GM13977 (cell line): ENCODE results near the gene CNTNAP2.

ENCODE experiments used
- DNase-seq: peaks from one replicate; pipeline ENCODE4 v3.0.0; 2012; ENCODE audit warnings: low spot score
- in situ Hi-C: fragments of 300-500 bp; cut with MboI; formaldehyde crosslinking; loops from one replicate; pipeline ENCODE4 v1.12.0; 2022; ENCODE audit warnings: low sequenced_read_pairs, low pct_unique_long_range_greater_than_20kb, mixed read lengths, inconsistent platforms; ENCODE audit not compliant: unreplicated experiment
- TF ChIP-seq, protein P1 (sequence below): IDR thresholded peaks from 2 replicates; pipeline ENCODE4 v1.5.1; 2012; ENCODE audit warnings: mild to moderate bottlenecking, control low read depth; ENCODE audit not compliant: insufficient read depth; ENCODE audit errors: extremely low read depth, missing control alignments

The CNTNAP2 gene

DNA sequence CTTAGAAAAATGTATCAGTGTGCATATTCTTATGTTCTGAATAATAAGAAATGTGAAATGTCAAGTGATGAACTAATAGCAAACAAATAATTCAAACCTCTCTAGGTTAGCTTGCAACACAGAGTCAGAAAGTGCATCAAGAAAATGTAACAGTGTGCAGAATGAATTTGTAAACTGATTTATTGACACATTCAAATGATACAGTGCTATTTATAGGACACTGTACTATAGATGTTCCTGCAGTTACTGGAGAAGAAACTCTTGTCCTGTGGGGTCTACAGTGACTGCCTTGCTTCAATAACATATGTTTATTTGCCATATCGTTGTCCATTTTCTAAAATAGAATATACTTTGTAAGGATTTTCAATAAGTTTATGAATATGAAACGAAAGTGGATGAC is 639.0 kb downstream of the CNTNAP2 start:
- DNase-seq = no peak
- in situ Hi-C loops = no loop called here
- TF ChIP-seq, protein P1, sequence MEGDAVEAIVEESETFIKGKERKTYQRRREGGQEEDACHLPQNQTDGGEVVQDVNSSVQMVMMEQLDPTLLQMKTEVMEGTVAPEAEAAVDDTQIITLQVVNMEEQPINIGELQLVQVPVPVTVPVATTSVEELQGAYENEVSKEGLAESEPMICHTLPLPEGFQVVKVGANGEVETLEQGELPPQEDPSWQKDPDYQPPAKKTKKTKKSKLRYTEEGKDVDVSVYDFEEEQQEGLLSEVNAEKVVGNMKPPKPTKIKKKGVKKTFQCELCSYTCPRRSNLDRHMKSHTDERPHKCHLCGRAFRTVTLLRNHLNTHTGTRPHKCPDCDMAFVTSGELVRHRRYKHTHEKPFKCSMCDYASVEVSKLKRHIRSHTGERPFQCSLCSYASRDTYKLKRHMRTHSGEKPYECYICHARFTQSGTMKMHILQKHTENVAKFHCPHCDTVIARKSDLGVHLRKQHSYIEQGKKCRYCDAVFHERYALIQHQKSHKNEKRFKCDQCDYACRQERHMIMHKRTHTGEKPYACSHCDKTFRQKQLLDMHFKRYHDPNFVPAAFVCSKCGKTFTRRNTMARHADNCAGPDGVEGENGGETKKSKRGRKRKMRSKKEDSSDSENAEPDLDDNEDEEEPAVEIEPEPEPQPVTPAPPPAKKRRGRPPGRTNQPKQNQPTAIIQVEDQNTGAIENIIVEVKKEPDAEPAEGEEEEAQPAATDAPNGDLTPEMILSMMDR = no peak

DNA sequence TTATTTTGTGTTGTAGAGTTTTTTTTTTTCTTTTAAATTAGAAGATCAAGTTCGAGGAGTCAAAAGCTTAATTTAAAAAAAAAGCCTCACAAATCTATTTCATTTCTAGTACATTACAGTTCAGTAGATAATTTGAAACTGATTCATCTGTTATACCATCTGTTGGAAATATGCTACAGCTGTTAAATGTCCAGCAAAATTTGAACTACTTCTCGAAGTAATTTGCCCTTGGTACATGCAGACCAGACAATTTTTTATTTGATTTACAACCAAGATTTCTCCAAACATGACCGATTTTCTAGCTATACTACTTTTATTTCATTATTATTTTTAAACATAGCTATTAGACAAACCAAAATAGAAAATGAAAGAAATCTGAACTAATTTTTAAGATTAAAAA is 647.9 kb downstream of the CNTNAP2 start:
- in situ Hi-C loops = no loop called here
- no peak for DNase-seq
- TF ChIP-seq, protein P1 = no peak

DNA sequence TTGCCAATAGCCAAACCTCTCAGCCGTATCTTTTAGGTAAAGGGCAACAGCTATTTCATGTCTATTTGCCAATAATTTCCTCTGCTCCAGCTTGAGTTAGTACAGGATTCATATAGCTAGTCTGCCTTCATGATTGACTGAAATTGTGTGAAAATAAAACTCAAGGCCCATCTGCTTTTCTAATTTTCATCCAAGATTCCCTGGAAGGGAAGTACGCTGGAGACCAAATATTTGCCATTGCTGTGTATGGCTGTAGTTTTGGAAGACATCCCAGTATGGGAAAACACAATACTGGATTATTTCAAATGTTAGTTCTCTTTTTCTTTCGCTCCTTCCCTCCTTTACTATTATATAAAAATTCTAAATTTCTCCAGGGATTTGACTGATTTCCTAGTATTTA is 652.4 kb downstream of the CNTNAP2 start:
- in situ Hi-C loops = no loop called here
- TF ChIP-seq, protein P1 = no peak
- DNase-seq = no peak

DNA sequence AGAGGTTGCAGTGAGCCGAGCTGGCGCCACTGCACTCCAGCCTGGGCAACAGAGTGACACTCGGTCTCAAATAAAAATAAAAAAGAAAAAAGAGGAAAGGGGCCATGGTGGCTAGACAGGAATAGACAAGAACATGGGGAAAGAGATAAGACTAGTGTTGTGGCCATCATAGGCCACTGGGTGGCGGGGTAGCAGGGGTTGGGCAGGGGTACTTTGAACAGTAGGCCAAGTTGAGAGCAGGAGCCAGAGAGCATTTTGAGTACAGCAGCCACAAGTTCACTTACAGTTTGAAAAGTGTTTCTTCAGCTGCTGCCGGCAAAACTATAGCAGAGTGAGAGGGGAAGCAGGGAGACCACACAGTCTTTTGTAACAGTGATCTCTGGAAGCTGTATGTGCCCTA is 656.0 kb downstream of the CNTNAP2 start:
- DNase-seq = no peak
- TF ChIP-seq, protein P1 = no peak
- in situ Hi-C loops = no loop called here

DNA sequence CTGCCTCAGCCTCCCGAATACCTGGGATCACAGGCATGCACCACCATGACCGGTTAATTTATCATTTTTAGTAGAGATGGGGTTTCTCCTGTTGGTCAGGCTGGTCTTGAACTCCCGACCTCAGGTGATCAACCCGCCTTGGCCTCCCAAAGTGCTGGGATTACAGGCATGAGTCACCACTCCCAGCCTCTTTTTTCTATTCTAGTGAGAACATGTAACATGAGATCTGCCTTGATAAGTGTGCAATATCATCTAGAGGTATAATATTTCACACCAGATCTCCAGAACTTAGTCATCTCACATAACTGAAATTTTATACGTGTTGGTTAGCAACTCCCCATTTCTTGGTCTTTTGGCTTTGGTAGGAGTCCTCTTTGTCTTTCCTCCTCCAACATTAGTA is 656.9 kb downstream of the CNTNAP2 start:
- in situ Hi-C loops = no loop called here
- DNase-seq = no peak
- TF ChIP-seq, protein P1 = no peak

DNA sequence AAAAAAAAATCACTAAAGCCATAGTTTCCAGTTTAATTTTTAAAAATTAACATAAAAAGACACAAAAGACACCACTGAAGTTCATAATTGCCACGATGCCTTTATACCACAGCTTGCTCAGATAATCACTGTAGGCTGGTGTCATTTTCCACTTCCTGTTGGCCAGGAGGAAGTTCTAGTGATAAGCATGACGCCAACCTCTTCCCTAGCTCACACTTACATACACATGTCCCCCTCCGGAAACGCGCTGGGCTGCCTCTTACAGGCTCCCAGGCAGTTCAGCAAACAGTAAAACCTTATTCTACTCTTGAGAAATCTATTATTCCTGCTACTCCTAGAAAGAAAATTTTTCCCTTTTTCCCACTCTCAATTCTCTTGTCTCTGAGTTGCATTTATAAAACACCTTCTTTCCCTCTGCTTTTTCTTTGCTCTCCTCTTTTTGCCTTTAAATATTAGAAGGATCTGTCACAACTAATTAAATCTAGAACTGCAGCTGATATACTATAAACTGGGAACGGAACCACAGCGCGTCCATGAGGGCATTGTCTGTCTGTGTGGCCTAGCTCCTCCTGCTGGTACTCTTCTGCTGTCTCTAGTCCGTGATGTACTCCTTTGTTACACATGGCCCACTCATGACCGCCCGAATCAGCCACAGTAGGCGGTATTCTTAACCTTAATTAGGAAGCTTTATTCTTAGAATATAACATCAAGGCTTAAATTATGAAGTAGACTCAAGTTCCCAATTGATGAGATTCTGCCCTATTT is 664.9 kb downstream of the CNTNAP2 start:
- TF ChIP-seq, protein P1 = no peak
- no peak for DNase-seq
- in situ Hi-C loops = no loop called here
